Spleen (tissue), 11 donors: Measurements from ENCODE around the gene WDR17. TPM values are rescaled to one million over a fixed set of nuclear protein-coding genes. Genes with fewer than 3 reads are reported as not detected.

Experiments
- DNase-seq: peaks from one replicate; pipeline ENCODE4 v3.0.0-alpha.2; 2020
- H3K27ac ChIP-seq, 8 donors: fragments of 200-600 bp; sonication (generic) in 7 of 8; 1 replicate in 4 of 8; 2 replicates in 4 of 8; pipeline versions ENCODE4 v1.5.0 to v1.8.0; 2016 to 2021; ENCODE audit warnings: inconsistent platforms in 4 of 8, mild to moderate bottlenecking in 4 of 8, moderate library complexity in 1 of 8
- H3K27me3 ChIP-seq, 7 donors: fragments of 200-600 bp; sonication (generic) in 6 of 7; replicated peaks in 1 of 7; 1 replicate in 4 of 7; 2 replicates in 3 of 7; pipeline versions ENCODE4 v1.5.0 to v1.8.0; 2016 to 2021; ENCODE audit warnings: inconsistent platforms in 3 of 7, mild to moderate bottlenecking in 1 of 7
- H3K36me3 ChIP-seq, 6 donors: fragments of 200-600 bp; sonication (generic) in 5 of 6; 1 replicate in 4 of 6; 2 replicates in 2 of 6; pipeline versions ENCODE4 v1.5.0 to v1.8.0; 2016 to 2021; ENCODE audit warnings: inconsistent platforms in 2 of 6
- H3K4me1 ChIP-seq, 6 donors: fragments of 200-600 bp; sonication (generic) in 5 of 6; 1 replicate in 3 of 6; 2 replicates in 3 of 6; pipeline versions ENCODE4 v1.5.0 to v1.8.0; 2016 to 2021; ENCODE audit warnings: inconsistent platforms in 3 of 6
- H3K4me3 ChIP-seq, 8 donors: fragments of 200-600 bp; sonication (generic) in 7 of 8; 1 replicate in 4 of 8; 2 replicates in 4 of 8; pipeline versions ENCODE4 v1.5.0 to v1.8.0; 2016 to 2021; ENCODE audit warnings: inconsistent platforms in 4 of 8, mild to moderate bottlenecking in 4 of 8, moderate library complexity in 2 of 8
- H3K9me3 ChIP-seq, 8 donors: fragments of 200-600 bp; sonication (generic) in 7 of 8; 1 replicate in 4 of 8; 2 replicates in 4 of 8; pipeline versions ENCODE4 v1.5.0 to v1.8.0; 2016 to 2021; ENCODE audit warnings: inconsistent platforms in 4 of 8
- CTCF ChIP-seq, 11 experiments: fragments of 200-600 bp in 7 of 11; fragments of 450-650 bp in 4 of 11; sonication (generic) in 4 of 11; IDR thresholded peaks in 8 of 11; conservative IDR thresholded peaks in 3 of 11; 1 replicate in 7 of 11; 2 replicates in 4 of 11; pipeline versions ENCODE4 v1.4.0 to v1.8.0; 2016 to 2021; ENCODE audit warnings: antibody characterized with exemption in 11 of 11, inconsistent platforms in 4 of 11, mild to moderate bottlenecking in 1 of 11
- POLR2A ChIP-seq, 3 donors: fragments of 450-650 bp; IDR thresholded peaks; one replicate each; pipeline ENCODE4 v1.5.1; 2017; ENCODE audit warnings: antibody characterized with exemption in 3 of 3, mild to moderate bottlenecking in 1 of 3
- POLR2AphosphoS5 ChIP-seq, 3 donors: sonication (generic); formaldehyde crosslinking; IDR thresholded peaks; one replicate each; pipeline ENCODE4 v1.5.1; 2017; ENCODE audit warnings: antibody characterized with exemption in 3 of 3
- WGBS, 5 donors: extraction: QIAGEN DNeasy Blood & Tissue Kit in 3 of 5; methylation state at CpG; one replicate each; pipeline versions ENCODE4 v1.1.5 to v1.1.7; 2013 to 2018; 5-methylcytosine and 5-hydroxymethylcytosine counted together
- intact Hi-C: fragments of 100-400 bp; cut with DNase I; formaldehyde crosslinking; loops from one replicate; pipeline ENCODE4 v1.15.0; 2023; ENCODE audit warnings: low total_unique reads
- polyA plus RNA-seq, 3 donors: library from polyadenylated mRNA; stranded (reverse); fragments of 200-250 nt; gene quantifications; one replicate each; pipeline ENCODE4 v1.2.1, GENCODE V29; 2013
- total RNA-seq, 7 donors: library from RNA; depleted of rRNA in 3 of 7; stranded (reverse); fragments of >200 nt in 3 of 7; fragmentation: NEBNext Ultra II Directional in 4 of 7; extraction: Animal tissue kit (Norgen Biotek cat#: 25700) in 4 of 7; gene quantifications; one replicate each; pipeline versions ENCODE4 v1.1.0 to v1.2.1, GENCODE V29; 2016 to 2021
- donor health status: healthy with polysubstance abuse.
- donor health status: DM: no; HTN: no; CAD: no; lungs with moderate emphysema.
- donor health status: DM: no; HTN: no; CAD: no.
- donor health status: Bipolar disorder and iron deficiency.
- donor health status: healthy.
- donor health status: DM: no; HTN: no; CAD: no.
- donor health status: DM: yes; HTN: yes; CAD: no.

The WDR17 gene
- total and polyA plus RNA-seq, 10 donors = 0.55 to 4.7 (median 2.2) TPM

GRCh38 chr4:176149680-176150355 lies 84.2 kb downstream of the WDR17 start:
- H3K27ac ChIP-seq = no peak overlapping the region
- 78 to 88% (median 84%) methylated on average over 3 of the region's 3 CpGs for WGBS, 5 donors
- TF ChIP-seq POLR2AphosphoS5 (IDR thresholded peaks at IDR 0.05) (no peak), POLR2A (IDR thresholded peaks at IDR 0.05) (no peak), CTCF (IDR thresholded peaks at IDR 0.05 in 8 of 11, conservative IDR thresholded peaks at IDR 0.05 in 3 of 11) (no peak)
- H3K4me3 ChIP-seq = no peak overlapping the region
- no peak for DNase-seq
- H3K4me1 ChIP-seq = no peaks in the 10 kb centered on the region
- no peaks in the 10 kb centered on the region for H3K36me3 ChIP-seq
- no peaks in the 10 kb centered on the region for H3K9me3 ChIP-seq
- no peaks in the 10 kb centered on the region for H3K27me3 ChIP-seq
- intact Hi-C loops = no loop called here

- no peak overlapping the region for H3K27ac ChIP-seq
- no peak for DNase-seq
Observed at GRCh38 chr4:176150356-176150682, 84.7 kb downstream of the WDR17 start.

GRCh38 chr4:176150704-176151103 lies 85.1 kb downstream of the WDR17 start:
- Histone ChIP-seq H3K27me3 (no peaks in the 10 kb centered on the region), H3K9me3 (no peaks in the 10 kb centered on the region), H3K27ac (no peak overlapping the region), H3K36me3 (no peaks in the 10 kb centered on the region), H3K4me3 (no peak overlapping the region), H3K4me1 (no peaks in the 10 kb centered on the region)
- intact Hi-C loops = no loop called here
- no peak for DNase-seq
- TF ChIP-seq POLR2AphosphoS5 (IDR thresholded peaks at IDR 0.05) = no peak
- TF ChIP-seq CTCF (IDR thresholded peaks at IDR 0.05 in 8 of 11, conservative IDR thresholded peaks at IDR 0.05 in 3 of 11) = no peak
- no peak for TF ChIP-seq POLR2A (IDR thresholded peaks at IDR 0.05)
- 79 to 91% (median 81%) methylated on average over 2 of the region's 2 CpGs for WGBS, 5 donors

More at GRCh38 chr4:176150356-176150682, 84.7 kb downstream of the WDR17 start:
- no peaks in the 10 kb centered on the region for H3K4me1 ChIP-seq
- H3K4me3 ChIP-seq = no peak overlapping the region
- no peaks in the 10 kb centered on the region for H3K36me3 ChIP-seq
- no peaks in the 10 kb centered on the region for H3K9me3 ChIP-seq
- intact Hi-C loops = no loop called here
- TF ChIP-seq CTCF (IDR thresholded peaks at IDR 0.05 in 8 of 11, conservative IDR thresholded peaks at IDR 0.05 in 3 of 11) (peak in 1 of 11 experiments; percentile 24), POLR2A (IDR thresholded peaks at IDR 0.05) (no peak)
- no peaks in the 10 kb centered on the region for H3K27me3 ChIP-seq

- Histone ChIP-seq H3K27ac (no peak overlapping the region), H3K4me1 (no peaks in the 10 kb centered on the region), H3K9me3 (no peaks in the 10 kb centered on the region), H3K27me3 (no peaks in the 10 kb centered on the region), H3K4me3 (no peak overlapping the region), H3K36me3 (no peaks in the 10 kb centered on the region)
- 86 to 97% (median 95%) methylated on average over 4 of the region's 4 CpGs for WGBS, 5 donors
- TF ChIP-seq POLR2AphosphoS5 (IDR thresholded peaks at IDR 0.05) (no peak), CTCF (IDR thresholded peaks at IDR 0.05 in 8 of 11, conservative IDR thresholded peaks at IDR 0.05 in 3 of 11) (no peak), POLR2A (IDR thresholded peaks at IDR 0.05) (no peak)
- intact Hi-C loops = no loop called here
- DNase-seq = no peak
Observed at GRCh38 chr4:176153124-176153523, 87.5 kb downstream of the WDR17 start.
